GM12891 (cell line): Measurements from ENCODE around the gene KLHL40.

ENCODE experiments used
- DNase-seq: peaks from one replicate; pipeline ENCODE4 v3.0.0; 2011; ENCODE audit warnings: low spot score; ENCODE audit not compliant: insufficient read length
- FAIRE-seq: peaks from 2 replicates; lab custom pipeline; 2011; peaks lifted over from hg19 to GRCh38; lab: Jason Lieb, UNC
- PAX5 ChIP-seq: IDR thresholded peaks from 2 replicates; pipeline ENCODE4 v1.6.1; 2011; ENCODE audit warnings: low read length, moderate library complexity, mild to moderate bottlenecking; ENCODE audit not compliant: insufficient read depth, severe bottlenecking
- POLR2A ChIP-seq: IDR thresholded peaks from 2 replicates; pipeline ENCODE4 v1.6.1; 2011; ENCODE audit warnings: low read depth, low read length, control low read depth
- POLR2AphosphoS5 ChIP-seq: IDR thresholded peaks from 2 replicates; pipeline ENCODE4 v1.6.1; 2011; ENCODE audit warnings: low read depth, low read length, control low read depth
- POU2F2 ChIP-seq: IDR thresholded peaks from 2 replicates; pipeline ENCODE4 v1.6.1; 2011; ENCODE audit warnings: low read depth, mild to moderate bottlenecking, control low read depth, low read length, moderate library complexity
- SPI1 ChIP-seq: IDR thresholded peaks from 2 replicates; pipeline ENCODE4 v1.6.1; 2011; ENCODE audit warnings: low read depth, low read length, control low read depth
- TAF1 ChIP-seq: IDR thresholded peaks from 2 replicates; pipeline ENCODE4 v1.6.1; 2011; ENCODE audit warnings: low read depth, low read length, control low read depth

KLHL40 gene

GRCh38 chr3:42733501-42734262, 48.3 kb downstream of the KLHL40 start:
- no peak for DNase-seq
- TF ChIP-seq SPI1: no peak
- no peak for TF ChIP-seq PAX5
- TF ChIP-seq POLR2A: no peak
- TF ChIP-seq TAF1: no peak
- no peak for TF ChIP-seq POLR2AphosphoS5
- no peak for TF ChIP-seq POU2F2
- no peak for FAIRE-seq

- TF ChIP-seq POLR2AphosphoS5 (no peak), TAF1 (no peak), POU2F2 (no peak), PAX5 (no peak), POLR2A (no peak), SPI1 (no peak)
- DNase-seq (no peak), FAIRE-seq (no peak)
Measured at GRCh38 chr3:42734263-42734860, 49.0 kb downstream of the KLHL40 start.

GRCh38 chr3:42735019-42735418, 49.7 kb downstream of the KLHL40 start:
- FAIRE-seq (no peak), DNase-seq (no peak)
- TF ChIP-seq SPI1 (no peak), POU2F2 (no peak), POLR2A (no peak), POLR2AphosphoS5 (no peak), TAF1 (no peak), PAX5 (no peak)

- no peak for DNase-seq
- no peak for FAIRE-seq
- TF ChIP-seq SPI1 (no peak), TAF1 (no peak), POU2F2 (no peak), POLR2AphosphoS5 (no peak), PAX5 (no peak), POLR2A (no peak)
Measured at GRCh38 chr3:42735615-42736014, 50.3 kb downstream of the KLHL40 start.

- FAIRE-seq: no peak
- no peak for TF ChIP-seq POLR2A
- TF ChIP-seq POU2F2: no peak
- no peak for TF ChIP-seq SPI1
- TF ChIP-seq POLR2AphosphoS5: no peak
- no peak for TF ChIP-seq PAX5
- no peak for TF ChIP-seq TAF1
- no peak for DNase-seq
Measured at GRCh38 chr3:42736081-42736480, 50.7 kb downstream of the KLHL40 start.

GRCh38 chr3:42736531-42736930, 51.2 kb downstream of the KLHL40 start:
- FAIRE-seq: no peak
- no peak for DNase-seq
- no peak for TF ChIP-seq POLR2AphosphoS5
- TF ChIP-seq POU2F2: no peak

- TF ChIP-seq POLR2A: no peak
- no peak for TF ChIP-seq PAX5
- no peak for TF ChIP-seq POU2F2
- TF ChIP-seq TAF1: no peak
- TF ChIP-seq POLR2AphosphoS5: no peak
- no peak for TF ChIP-seq SPI1
- DNase-seq: no peak
Measured at GRCh38 chr3:42739401-42740158, 54.2 kb downstream of the KLHL40 start.

GRCh38 chr3:42741796-42742195, 56.5 kb downstream of the KLHL40 start:
- DNase-seq (no peak), FAIRE-seq (no peak)
- TF ChIP-seq SPI1 (no peak), PAX5 (no peak), POU2F2 (no peak), TAF1 (no peak), POLR2A (no peak), POLR2AphosphoS5 (no peak)

More at GRCh38 chr3:42739401-42740158, 54.2 kb downstream of the KLHL40 start:
- no peak for FAIRE-seq
